Vagina (tissue), 2 donors: ENCODE data around the gene DNER.

Source experiments
- CTCF ChIP-seq, 3 experiments: fragments of 450-650 bp in 2 of 3; fragments of 200-600 bp in 1 of 3; sonication (generic) in 1 of 3; IDR thresholded peaks; one replicate each; pipeline ENCODE4 v1.5.1; 2017 to 2019; ENCODE audit warnings: antibody characterized with exemption in 3 of 3, mild to moderate bottlenecking in 2 of 3, moderate library complexity in 2 of 3
- POLR2A ChIP-seq, 2 donors: fragments of 450-650 bp; IDR thresholded peaks; one replicate each; pipeline ENCODE4 v1.6.1; 2017; ENCODE audit warnings: antibody characterized with exemption in 2 of 2, mild to moderate bottlenecking in 2 of 2, moderate library complexity in 2 of 2
- POLR2AphosphoS5 ChIP-seq, 2 donors: sonication (generic); formaldehyde crosslinking; IDR thresholded peaks; one replicate each; pipeline ENCODE4 v1.9.0; 2017; ENCODE audit warnings: antibody characterized with exemption in 2 of 2, mild to moderate bottlenecking in 2 of 2, low read depth in 1 of 2; ENCODE audit not compliant: insufficient read depth in 1 of 2

- TF ChIP-seq CTCF (IDR thresholded peaks at IDR 0.05) (no peak), POLR2A (IDR thresholded peaks at IDR 0.05) (no peak), POLR2AphosphoS5 (IDR thresholded peaks at IDR 0.05; ENCODE audit: insufficient read depth in 1 of 2, low read depth in 1 of 2) (no peak)
Measured at GRCh38 chr2:229339618-229340017, 374.7 kb downstream of the DNER start.
